Effector memory CD4-positive, alpha-beta T cell (primary cell): ENCODE results near the gene USP15.

ENCODE experiments used
- DNase-seq, 3 donors: peaks; one replicate each; pipeline ENCODE4 v3.0.0-alpha.2; 2020
- H3K27ac ChIP-seq: 2 replicates; pipeline ENCODE4 v1.7.0; 2013; ENCODE audit warnings: mild to moderate bottlenecking, low read length, moderate library complexity; ENCODE audit not compliant: insufficient read depth, poor library complexity, severe bottlenecking
- H3K27me3 ChIP-seq: replicated peaks from 2 replicates; pipeline ENCODE4 v1.7.0; 2013; ENCODE audit warnings: mild to moderate bottlenecking, low read length; ENCODE audit not compliant: insufficient read depth, control insufficient read depth, poor library complexity, severe bottlenecking
- H3K36me3 ChIP-seq: 2 replicates; pipeline ENCODE4 v1.7.0; 2013; ENCODE audit warnings: mild to moderate bottlenecking, low read length, moderate library complexity; ENCODE audit not compliant: control insufficient read depth, insufficient read depth
- H3K4me1 ChIP-seq: 2 replicates; pipeline ENCODE4 v1.7.0; 2013; ENCODE audit warnings: low read length, mild to moderate bottlenecking; ENCODE audit not compliant: control insufficient read depth, insufficient read depth, poor library complexity, severe bottlenecking
- H3K4me3 ChIP-seq: 2 replicates; pipeline ENCODE4 v1.7.0; 2013; ENCODE audit warnings: low read length, low read depth, mild to moderate bottlenecking; ENCODE audit not compliant: insufficient read depth, poor library complexity, severe bottlenecking
- H3K9me3 ChIP-seq: 2 replicates; pipeline ENCODE4 v1.7.0; 2013; ENCODE audit warnings: mild to moderate bottlenecking, low read length, moderate library complexity; ENCODE audit not compliant: control insufficient read depth

The USP15 gene

DNA sequence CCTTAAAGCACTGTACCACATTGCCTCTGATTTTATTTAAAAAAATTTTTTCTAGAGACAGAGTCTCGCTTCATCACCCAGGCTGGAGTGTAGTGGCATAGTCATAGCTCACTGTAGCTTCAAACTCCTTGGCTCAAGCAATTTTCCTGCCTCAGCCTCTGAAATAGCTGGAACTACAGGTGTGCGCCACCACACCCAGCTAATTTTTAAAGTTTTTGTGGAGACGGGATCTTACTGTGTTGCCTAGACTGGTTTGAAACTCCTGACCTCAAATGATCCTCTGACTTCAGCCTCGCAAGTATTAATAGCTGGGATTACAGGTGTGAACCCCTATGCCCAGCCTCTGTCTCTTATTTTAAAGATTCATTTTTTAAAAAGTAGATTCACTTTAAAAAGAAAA is 5.3 kb downstream of the USP15 start:
- peaks cover 2% of the 10 kb centered on the region for H3K36me3 ChIP-seq
- H3K27ac ChIP-seq: peak overlapping the region; percentile 6
- no peaks in the 10 kb centered on the region for H3K27me3 ChIP-seq
- no peak for DNase-seq
- peaks cover 28% of the 10 kb centered on the region for H3K4me1 ChIP-seq
- H3K4me3 ChIP-seq: no peak overlapping the region
- no peaks in the 10 kb centered on the region for H3K9me3 ChIP-seq

- Histone ChIP-seq H3K27ac (no peak overlapping the region), H3K4me3 (no peak overlapping the region), H3K4me1 (peaks cover 34% of the 10 kb centered on the region), H3K9me3 (no peaks in the 10 kb centered on the region), H3K27me3 (no peaks in the 10 kb centered on the region), H3K36me3 (no peaks in the 10 kb centered on the region)
- no peak for DNase-seq
Measured at GRCh38 chr12:62267026-62267425, 6.8 kb downstream of the USP15 start.

GRCh38 chr12:62267480-62267879 is 7.3 kb downstream of the USP15 start:
- Histone ChIP-seq H3K9me3 (no peaks in the 10 kb centered on the region), H3K27ac (no peak overlapping the region)

GRCh38 chr12:62268956-62269355 is 8.8 kb downstream of the USP15 start:
- no peaks in the 10 kb centered on the region for H3K9me3 ChIP-seq
- H3K4me3 ChIP-seq: no peak overlapping the region
- no peak for DNase-seq
- peaks cover 42% of the 10 kb centered on the region for H3K4me1 ChIP-seq
- no peaks in the 10 kb centered on the region for H3K27me3 ChIP-seq
- no peak overlapping the region for H3K27ac ChIP-seq
- H3K36me3 ChIP-seq: no peaks in the 10 kb centered on the region

More at GRCh38 chr12:62267480-62267879, 7.3 kb downstream of the USP15 start:
- H3K4me3 ChIP-seq: no peak overlapping the region
- peaks cover 34% of the 10 kb centered on the region for H3K4me1 ChIP-seq
- H3K27me3 ChIP-seq: no peaks in the 10 kb centered on the region
- DNase-seq: no peak
- H3K36me3 ChIP-seq: no peaks in the 10 kb centered on the region

- Histone ChIP-seq H3K27me3 (no peaks in the 10 kb centered on the region), H3K9me3 (no peaks in the 10 kb centered on the region), H3K27ac (no peak overlapping the region), H3K4me3 (no peak overlapping the region), H3K36me3 (no peaks in the 10 kb centered on the region), H3K4me1 (peaks cover 47% of the 10 kb centered on the region)
- no peak for DNase-seq
Measured at GRCh38 chr12:62269464-62270228, 9.4 kb downstream of the USP15 start.

DNA sequence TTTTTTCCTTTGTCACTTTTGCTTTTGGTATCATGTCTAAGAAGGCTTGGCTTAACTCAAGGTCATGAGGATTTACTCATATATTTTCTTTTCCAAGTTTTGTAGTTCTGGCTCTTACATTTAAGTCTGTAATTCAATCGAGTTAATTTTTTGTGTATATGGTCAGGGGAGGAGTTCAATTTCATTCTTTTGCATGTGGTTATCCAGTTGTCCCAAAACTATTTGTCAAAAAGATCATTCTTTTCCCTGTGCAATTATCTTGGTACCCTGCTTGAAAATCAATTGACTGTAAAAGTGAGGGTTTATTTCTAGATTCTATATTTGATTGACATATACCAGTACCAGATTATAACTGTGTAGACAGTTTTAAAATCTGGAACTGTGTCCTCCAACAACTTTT is 10.2 kb downstream of the USP15 start:
- Histone ChIP-seq H3K4me3 (no peak overlapping the region), H3K27me3 (no peaks in the 10 kb centered on the region), H3K36me3 (no peaks in the 10 kb centered on the region), H3K9me3 (no peaks in the 10 kb centered on the region), H3K4me1 (peaks cover 46% of the 10 kb centered on the region), H3K27ac (no peak overlapping the region)
- no peak for DNase-seq

DNA sequence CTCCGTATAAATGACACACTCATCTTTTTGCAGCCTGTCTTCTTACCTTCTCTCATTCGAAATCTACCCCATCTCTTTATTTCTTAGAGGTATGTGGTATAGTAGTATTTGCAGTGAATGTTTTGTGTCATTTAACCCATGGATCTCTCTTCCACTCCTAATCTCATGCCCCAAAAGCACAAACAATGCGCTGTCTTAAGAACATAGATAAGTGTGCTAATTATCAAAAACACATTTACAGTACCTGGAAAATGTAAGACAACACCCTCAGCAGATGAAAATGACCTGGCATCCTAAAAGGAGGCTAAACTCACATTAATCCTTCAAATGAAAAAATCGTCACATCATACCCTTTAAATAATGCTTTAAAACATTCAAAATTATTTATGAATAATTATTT is 10.7 kb downstream of the USP15 start:
- Histone ChIP-seq H3K4me3 (no peak overlapping the region), H3K27ac (no peak overlapping the region), H3K4me1 (peaks cover 44% of the 10 kb centered on the region), H3K27me3 (no peaks in the 10 kb centered on the region), H3K36me3 (no peaks in the 10 kb centered on the region), H3K9me3 (no peaks in the 10 kb centered on the region)
- no peak for DNase-seq

DNA sequence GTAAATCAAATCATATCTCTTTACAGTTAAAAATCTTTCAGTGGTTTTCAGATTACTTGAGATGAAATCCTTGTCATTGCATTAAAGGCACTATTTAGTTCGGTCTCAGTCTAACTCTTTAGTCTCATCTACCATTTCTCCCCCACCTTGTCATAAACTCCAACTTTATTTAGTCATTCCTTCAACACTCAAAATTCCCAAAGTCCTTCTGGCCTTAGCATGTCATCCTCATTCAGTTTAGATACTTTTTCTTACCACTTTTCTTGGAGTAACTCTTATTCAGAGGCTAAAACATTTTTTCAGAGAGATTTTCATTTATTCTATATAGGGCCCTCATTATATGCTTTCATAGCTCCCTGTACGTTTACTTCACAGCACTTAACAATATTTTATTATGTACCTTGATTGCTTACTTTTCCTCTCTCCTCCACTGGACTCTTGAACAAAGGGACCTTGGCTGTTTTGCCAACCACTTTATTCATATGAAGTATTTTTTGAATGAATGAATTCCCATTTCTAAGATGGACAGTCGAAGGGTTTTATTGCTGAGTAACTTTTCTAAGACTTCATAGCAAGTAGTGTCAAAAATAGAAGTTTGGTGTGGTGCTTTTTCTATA is 12.8 kb downstream of the USP15 start:
- no peak overlapping the region for H3K27ac ChIP-seq
- H3K36me3 ChIP-seq: no peaks in the 10 kb centered on the region
- H3K9me3 ChIP-seq: no peaks in the 10 kb centered on the region
- DNase-seq: no peak
- H3K4me1 ChIP-seq: peaks cover 33% of the 10 kb centered on the region
- H3K4me3 ChIP-seq: no peak overlapping the region
- no peaks in the 10 kb centered on the region for H3K27me3 ChIP-seq

GRCh38 chr12:62273724-62274380 is 13.6 kb downstream of the USP15 start:
- Histone ChIP-seq H3K9me3 (no peaks in the 10 kb centered on the region), H3K4me1 (peaks cover 32% of the 10 kb centered on the region), H3K27ac (no peak overlapping the region), H3K36me3 (no peaks in the 10 kb centered on the region), H3K27me3 (no peaks in the 10 kb centered on the region), H3K4me3 (no peak overlapping the region)
- DNase-seq: no peak

- Histone ChIP-seq H3K4me1 (peaks cover 27% of the 10 kb centered on the region), H3K27me3 (no peaks in the 10 kb centered on the region), H3K36me3 (no peaks in the 10 kb centered on the region), H3K27ac (no peak overlapping the region), H3K9me3 (peaks cover 3% of the 10 kb centered on the region), H3K4me3 (no peak overlapping the region)
- no peak for DNase-seq
Measured at GRCh38 chr12:62278022-62278421, 17.8 kb downstream of the USP15 start.
